Kidney (tissue), 14 donors: ENCODE data around the gene CYP2S1. TPM values are rescaled to one million over a fixed set of nuclear protein-coding genes. Genes with fewer than 3 reads are reported as not detected.

Source experiments
- DNase-seq, 5 donors: peaks; one replicate each; pipeline ENCODE4 v3.0.0-alpha.2; 2013 to 2020
- FAIRE-seq: peaks from 2 replicates; lab custom pipeline; 2012; peaks lifted over from hg19 to GRCh38; lab: Jason Lieb, UNC
- H3K27ac ChIP-seq, 2 donors: one replicate each; pipeline ENCODE4 v1.7.0; 2013; ENCODE audit warnings: low read depth in 2 of 2, low read length in 2 of 2, inconsistent platforms in 1 of 2
- H3K27me3 ChIP-seq: one replicate; pipeline ENCODE4 v1.7.1; 2013; ENCODE audit warnings: low read length, inconsistent platforms; ENCODE audit not compliant: control insufficient read depth, insufficient read depth
- H3K36me3 ChIP-seq, 3 donors: one replicate each; pipeline versions ENCODE4 v1.7.0 to v1.7.1; 2013; ENCODE audit warnings: low read length in 3 of 3, control low read depth in 1 of 3, inconsistent platforms in 1 of 3; ENCODE audit not compliant: insufficient read depth in 3 of 3, control insufficient read depth in 2 of 3
- H3K4me1 ChIP-seq, 3 donors: one replicate each; pipeline versions ENCODE4 v1.7.0 to v1.7.1; 2013; ENCODE audit warnings: low read length in 3 of 3, inconsistent platforms in 1 of 3, low read depth in 1 of 3; ENCODE audit not compliant: control insufficient read depth in 2 of 3, insufficient read depth in 2 of 3
- H3K4me3 ChIP-seq, 3 donors: one replicate each; pipeline versions ENCODE4 v1.7.0 to v1.8.1; 2013; ENCODE audit warnings: low read length in 3 of 3, control low read depth in 1 of 3, inconsistent platforms in 1 of 3
- H3K9ac ChIP-seq, 3 donors: one replicate each; pipeline versions ENCODE4 v1.7.0 to v1.7.1; 2013; ENCODE audit warnings: low read length in 3 of 3, control low read depth in 1 of 3, inconsistent platforms in 1 of 3
- H3K9me3 ChIP-seq, 3 donors: one replicate each; pipeline versions ENCODE4 v1.7.0 to v1.7.1; 2013; ENCODE audit warnings: low read length in 3 of 3, control low read depth in 1 of 3, inconsistent platforms in 1 of 3; ENCODE audit not compliant: control insufficient read depth in 2 of 3, insufficient read depth in 1 of 3
- intact Hi-C: fragments of 100-400 bp; cut with DNase I; formaldehyde crosslinking; loops from one replicate; pipeline ENCODE4 v1.11.1; 2022
- polyA plus RNA-seq: library from polyadenylated mRNA; stranded (reverse); fragments of 350-450 nt; fragmentation: Illumina TruSeq; extraction: RNeasy Lipid Tissue Mini Kit (QIAGEN cat#74804); gene quantifications from one replicate; pipeline ENCODE4 v1.2.3, GENCODE V29; 2014; ENCODE audit warnings: low read depth, low replicate concordance; ENCODE audit not compliant: insufficient read depth
- total RNA-seq: library from RNA; stranded (reverse); fragmentation: NEBNext Ultra II Directional; extraction: Animal tissue kit (Norgen Biotek cat#: 25700); gene quantifications from one replicate; pipeline ENCODE4 v1.2.1, GENCODE V29; 2021
- TF ChIP-seq, protein P1 (sequence below): IDR thresholded peaks from 3 replicates; pipeline ENCODE4 v1.5.1; 2012; ENCODE audit warnings: mild to moderate bottlenecking, moderate library complexity, borderline replicate concordance; ENCODE audit not compliant: insufficient read depth; ENCODE audit errors: extremely low read depth
- donor health status: control.
- donor health status: control.
- donor health status: control.
- donor health status: control.
- donor health status: control.
- donor health status: DM: yes; HTN: yes; CAD: no.
- donor health status: Normal renal cell carcinoma (clear cell type).

CYP2S1 gene
- total and polyA plus RNA-seq, 2 donors from 2014 or later, result 0.97 to 2.0 TPM

- intact Hi-C loops, result no loop called here
- Histone ChIP-seq H3K27ac (no peak overlapping the region), H3K27me3 (no peaks in the 10 kb centered on the region), H3K36me3 (peaks cover 0 to 2% (median 0%) of the 10 kb centered on the region in 3 donors), H3K4me1 (no peaks in the 10 kb centered on the region), H3K9me3 (no peaks in the 10 kb centered on the region), H3K4me3 (no peak overlapping the region), H3K9ac (no peak overlapping the region)
- DNase-seq, result no peak
- TF ChIP-seq, protein P1, sequence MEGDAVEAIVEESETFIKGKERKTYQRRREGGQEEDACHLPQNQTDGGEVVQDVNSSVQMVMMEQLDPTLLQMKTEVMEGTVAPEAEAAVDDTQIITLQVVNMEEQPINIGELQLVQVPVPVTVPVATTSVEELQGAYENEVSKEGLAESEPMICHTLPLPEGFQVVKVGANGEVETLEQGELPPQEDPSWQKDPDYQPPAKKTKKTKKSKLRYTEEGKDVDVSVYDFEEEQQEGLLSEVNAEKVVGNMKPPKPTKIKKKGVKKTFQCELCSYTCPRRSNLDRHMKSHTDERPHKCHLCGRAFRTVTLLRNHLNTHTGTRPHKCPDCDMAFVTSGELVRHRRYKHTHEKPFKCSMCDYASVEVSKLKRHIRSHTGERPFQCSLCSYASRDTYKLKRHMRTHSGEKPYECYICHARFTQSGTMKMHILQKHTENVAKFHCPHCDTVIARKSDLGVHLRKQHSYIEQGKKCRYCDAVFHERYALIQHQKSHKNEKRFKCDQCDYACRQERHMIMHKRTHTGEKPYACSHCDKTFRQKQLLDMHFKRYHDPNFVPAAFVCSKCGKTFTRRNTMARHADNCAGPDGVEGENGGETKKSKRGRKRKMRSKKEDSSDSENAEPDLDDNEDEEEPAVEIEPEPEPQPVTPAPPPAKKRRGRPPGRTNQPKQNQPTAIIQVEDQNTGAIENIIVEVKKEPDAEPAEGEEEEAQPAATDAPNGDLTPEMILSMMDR, result no peak
- no peak for FAIRE-seq
Observed at GRCh38 chr19:41234512-41235168, 41.6 kb downstream of the CYP2S1 start.

DNA sequence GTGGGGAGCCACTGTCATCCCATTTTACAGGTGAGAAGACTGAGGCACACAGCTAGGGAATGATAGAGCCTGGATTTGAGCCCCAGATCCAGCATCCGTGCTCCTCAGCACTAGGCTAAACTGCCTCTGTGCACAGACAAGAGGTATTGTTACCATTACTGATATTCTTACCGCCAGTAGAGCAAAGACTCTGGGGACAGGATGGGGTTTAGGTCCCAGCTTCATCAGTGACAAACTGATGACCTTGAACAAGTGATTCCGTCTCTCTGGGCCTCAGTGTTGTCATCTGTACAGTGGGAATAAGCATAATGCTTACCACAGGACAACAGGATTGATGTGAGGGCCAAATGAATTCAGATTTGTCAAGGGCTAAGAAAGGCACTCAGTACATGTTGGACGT lies 42.5 kb downstream of the CYP2S1 start:
- intact Hi-C loops, result no loop called here
- DNase-seq (no peak), FAIRE-seq (no peak)
- Histone ChIP-seq H3K9ac (no peak overlapping the region), H3K4me1 (no peaks in the 10 kb centered on the region), H3K9me3 (no peaks in the 10 kb centered on the region), H3K27ac (no peak overlapping the region), H3K4me3 (no peak overlapping the region), H3K36me3 (peaks cover 0 to 2% (median 0%) of the 10 kb centered on the region in 3 donors), H3K27me3 (no peaks in the 10 kb centered on the region)
- TF ChIP-seq, protein P1, result no peak

GRCh38 chr19:41238244-41238643 lies 45.2 kb downstream of the CYP2S1 start:
- H3K27me3 ChIP-seq, result no peaks in the 10 kb centered on the region
- H3K4me3 ChIP-seq, result no peak overlapping the region
- no peak for DNase-seq
- FAIRE-seq, result no peak
- TF ChIP-seq, protein P1, result no peak
- no peak overlapping the region for H3K27ac ChIP-seq
- H3K36me3 ChIP-seq, result peaks cover 0 to 2% (median 0%) of the 10 kb centered on the region in 3 donors
- H3K9ac ChIP-seq, result no peak overlapping the region
- intact Hi-C loops, result no loop called here
- H3K9me3 ChIP-seq, result no peaks in the 10 kb centered on the region
- no peaks in the 10 kb centered on the region for H3K4me1 ChIP-seq

GRCh38 chr19:41239363-41239762 lies 46.3 kb downstream of the CYP2S1 start:
- Histone ChIP-seq H3K36me3 (peaks cover 0 to 2% (median 0%) of the 10 kb centered on the region in 3 donors), H3K9ac (no peak overlapping the region), H3K9me3 (no peaks in the 10 kb centered on the region), H3K4me1 (no peaks in the 10 kb centered on the region), H3K4me3 (no peak overlapping the region), H3K27ac (no peak overlapping the region), H3K27me3 (no peaks in the 10 kb centered on the region)
- TF ChIP-seq, protein P1, result no peak
- intact Hi-C loops, result no loop called here
- DNase-seq (no peak), FAIRE-seq (no peak)
